A549 (cell line): ENCODE results near the gene FAM187B.

Source experiments
- CTCF ChIP-seq: fragments of >200 bp; sonication (Bioruptor Twin); formaldehyde crosslinking; IDR thresholded peaks from 3 replicates; pipeline ENCODE4 v1.5.1; 2016
- JUN ChIP-seq, 2 experiments: fragments of >200 bp; sonication (Bioruptor Twin); formaldehyde crosslinking; IDR thresholded peaks; 2 replicates in 1 of 2; 3 replicates in 1 of 2; pipeline ENCODE4 v1.6.1; 2016 to 2017
- KDM5A ChIP-seq: fragments of 200-600 bp; sonication (generic); IDR thresholded peaks from 2 replicates; pipeline ENCODE4 v1.6.1; 2016; ENCODE audit warnings: antibody characterized with exemption, mild to moderate bottlenecking
- MAFK ChIP-seq: fragments of 450-650 bp; IDR thresholded peaks from 2 replicates; pipeline ENCODE4 v1.6.1; 2014; ENCODE audit not compliant: partially characterized antibody
- NPAS2 ChIP-seq: fragments of 250-450 bp; sonication (Bioruptor Pico); IDR thresholded peaks from 2 replicates; pipeline ENCODE4 v1.8.0; 2022; ENCODE audit warnings: mild to moderate bottlenecking, moderate library complexity, borderline replicate concordance
- POLR2A ChIP-seq: IDR thresholded peaks from 2 replicates; pipeline ENCODE4 v1.6.1; 2012; ENCODE audit warnings: mild to moderate bottlenecking, low read length
- RAD21 ChIP-seq, 2 experiments: fragments of >200 bp in 1 of 2; sonication (Bioruptor Twin) in 1 of 2; formaldehyde crosslinking in 1 of 2; IDR thresholded peaks in 1 of 2; conservative IDR thresholded peaks in 1 of 2; 2 replicates in 1 of 2; 3 replicates in 1 of 2; pipeline ENCODE4 v1.6.1; 2012 to 2018; ENCODE audit warnings: inconsistent platforms in 1 of 2
- REST ChIP-seq: fragments of 200-600 bp; sonication (generic); IDR thresholded peaks from 2 replicates; pipeline ENCODE4 v1.6.1; 2016; ENCODE audit warnings: antibody characterized with exemption, mild to moderate bottlenecking, moderate library complexity
- TF ChIP-seq, protein P1 (sequence below): fragments of 150-350 bp; IDR thresholded peaks from 2 replicates; pipeline ENCODE4 v1.6.1; 2014; ENCODE audit warnings: low read depth, mild to moderate bottlenecking, low read length

GRCh38 chr19:35223084-35223790 lies 5.3 kb downstream of the FAM187B start:
- TF ChIP-seq NPAS2 (CRISPR knock-in tag): no peak
- TF ChIP-seq, protein P1, sequence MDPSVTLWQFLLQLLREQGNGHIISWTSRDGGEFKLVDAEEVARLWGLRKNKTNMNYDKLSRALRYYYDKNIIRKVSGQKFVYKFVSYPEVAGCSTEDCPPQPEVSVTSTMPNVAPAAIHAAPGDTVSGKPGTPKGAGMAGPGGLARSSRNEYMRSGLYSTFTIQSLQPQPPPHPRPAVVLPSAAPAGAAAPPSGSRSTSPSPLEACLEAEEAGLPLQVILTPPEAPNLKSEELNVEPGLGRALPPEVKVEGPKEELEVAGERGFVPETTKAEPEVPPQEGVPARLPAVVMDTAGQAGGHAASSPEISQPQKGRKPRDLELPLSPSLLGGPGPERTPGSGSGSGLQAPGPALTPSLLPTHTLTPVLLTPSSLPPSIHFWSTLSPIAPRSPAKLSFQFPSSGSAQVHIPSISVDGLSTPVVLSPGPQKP: no peak
- no peak for TF ChIP-seq CTCF
- TF ChIP-seq REST: no peak
- no peak for TF ChIP-seq MAFK
- no peak for TF ChIP-seq RAD21 (conservative IDR thresholded peaks at IDR 0.05 in 1 of 2, IDR thresholded peaks at IDR 0.05 in 1 of 2)
- no peak for TF ChIP-seq KDM5A
- TF ChIP-seq POLR2A: no peak
- no peak for TF ChIP-seq JUN (IDR thresholded peaks at IDR 0.05)
